CD4-positive, alpha-beta T cell treated with Interleukin-6 for 4 hours (primary cell): ENCODE measurements around the gene ARID4A.
A peak's percentile ranks its signal among the peaks of the same experiment; 100 is the strongest.
"Not testable (repeated sequence)": the region's sequence is repeated elsewhere in the genome, so short reads cannot be mapped to it uniquely, and the experiment has no call there.

Source experiments
- DNase-seq: peaks from one replicate; pipeline ENCODE4 v3.0.0-alpha.2; 2020; ENCODE audit warnings: mixed read lengths

Gene ARID4A

DNA sequence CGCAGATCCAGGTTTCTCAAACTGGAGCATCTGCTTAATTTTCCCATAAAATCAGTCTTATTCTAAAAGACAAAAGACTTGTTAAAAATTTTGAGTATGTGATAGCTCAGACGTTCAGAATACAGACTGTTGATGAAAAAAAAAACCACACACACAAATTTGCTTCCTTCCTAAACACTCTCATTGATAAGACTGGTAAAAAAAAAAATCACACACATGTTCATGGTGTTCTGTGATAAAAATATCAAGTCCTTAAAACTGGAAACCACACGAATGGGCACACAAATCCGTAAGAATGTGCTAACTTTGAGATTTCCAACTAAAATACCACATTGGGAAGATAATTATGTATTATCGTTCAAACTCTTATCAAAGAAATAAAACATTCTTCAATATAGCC is 6.7 kb upstream of the ARID4A start:
- no peak for DNase-seq

GRCh38 chr14:58292187-58292586 is 6.2 kb upstream of the ARID4A start:
- no peak for DNase-seq

DNA sequence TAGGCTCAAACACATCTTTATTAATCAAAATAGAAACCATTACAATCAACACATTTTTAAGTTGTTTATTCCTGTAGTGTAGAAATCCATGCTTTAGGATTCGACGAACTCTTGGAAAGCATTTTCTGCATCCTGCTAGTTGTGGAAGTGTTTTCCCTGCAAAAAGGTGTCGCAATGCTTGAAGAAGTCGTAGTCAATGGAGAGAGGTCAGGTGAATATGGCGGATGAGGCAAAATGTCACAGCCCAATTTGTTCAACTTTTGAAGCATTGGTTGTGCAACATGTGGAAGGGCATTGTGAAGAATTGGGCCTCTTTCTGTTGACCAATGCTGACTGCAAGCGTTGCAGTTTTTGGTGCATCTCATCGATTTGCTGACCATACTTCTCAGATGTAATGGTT is 4.2 kb upstream of the ARID4A start:
- no peak for DNase-seq

GRCh38 chr14:58296726-58297125 is 1.6 kb upstream of the ARID4A start:
- DNase-seq = no peak

DNA sequence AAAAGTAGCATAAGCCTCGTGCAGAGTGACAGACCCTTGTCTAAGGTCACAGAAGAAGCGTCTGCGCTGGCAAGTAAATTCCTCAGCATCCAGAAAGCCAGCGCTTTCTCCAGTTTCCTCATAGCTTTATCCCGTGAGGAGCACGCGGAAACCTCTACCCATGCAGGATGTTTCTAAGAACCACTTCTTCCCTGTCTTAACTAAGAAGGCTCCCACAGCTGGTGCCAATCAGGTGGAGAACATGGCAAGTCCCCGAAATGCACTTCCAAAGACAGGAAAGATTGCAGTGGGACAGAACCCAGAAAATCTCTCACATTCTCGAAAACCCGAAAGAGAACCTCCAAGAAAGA is 968 bp upstream of the ARID4A start:
- no peak for DNase-seq

GRCh38 chr14:58297762-58298476 is 436 bp upstream of the ARID4A start:
- DNase-seq = peak; percentile 98

DNA sequence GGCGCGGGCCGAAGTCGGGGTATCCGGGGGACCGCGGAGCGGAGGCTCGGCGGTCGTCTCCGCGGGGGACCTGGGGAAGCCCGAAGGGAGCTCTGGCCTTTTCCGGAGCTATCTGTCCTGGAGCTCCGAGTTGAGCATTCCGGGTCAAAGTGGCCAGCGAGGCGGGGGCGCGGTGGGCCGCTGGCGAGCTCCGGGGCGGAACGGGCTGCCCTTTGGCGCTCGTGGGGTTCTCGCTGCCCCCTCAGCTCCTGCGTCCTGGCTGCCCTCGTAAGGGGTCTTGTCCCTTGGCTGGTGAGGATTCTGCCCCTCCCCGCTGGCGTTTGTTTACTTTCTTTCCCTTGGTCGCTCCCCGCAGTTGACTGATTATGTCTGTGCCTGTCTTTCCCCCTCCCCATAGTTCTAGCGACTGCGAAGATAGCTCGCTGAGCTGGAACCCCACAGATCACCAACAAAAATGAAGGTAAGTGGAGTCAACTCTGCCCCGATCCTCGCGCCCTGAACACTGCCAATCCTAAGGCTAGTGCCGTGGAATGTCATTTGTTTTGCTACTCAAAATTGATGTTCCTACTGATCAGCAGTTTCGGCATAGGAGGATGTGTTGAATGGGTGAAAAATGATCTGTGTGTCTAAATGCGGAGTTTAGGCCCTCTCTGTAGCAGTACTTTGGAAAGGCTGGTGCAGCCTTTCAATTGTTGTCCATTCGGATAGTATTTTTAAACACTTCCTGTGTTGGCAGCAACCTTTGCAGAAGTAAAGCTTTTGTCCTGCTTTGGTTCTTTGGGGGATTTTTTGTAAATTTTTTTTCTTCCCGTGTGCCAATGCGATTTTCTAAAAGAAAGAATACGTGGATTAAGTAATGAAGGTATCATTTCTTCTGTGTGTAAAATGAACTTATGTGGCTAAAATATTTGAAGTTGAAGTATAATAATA is 1.3 kb downstream of the ARID4A start:
- peak; percentile 15 for DNase-seq

- DNase-seq = no peak
Observed at GRCh38 chr14:58301416-58301815, 3.1 kb downstream of the ARID4A start.

GRCh38 chr14:58305730-58306129 is 7.4 kb downstream of the ARID4A start:
- no peak for DNase-seq

- no peak for DNase-seq
Observed at GRCh38 chr14:58307597-58308316, 9.4 kb downstream of the ARID4A start.

DNA sequence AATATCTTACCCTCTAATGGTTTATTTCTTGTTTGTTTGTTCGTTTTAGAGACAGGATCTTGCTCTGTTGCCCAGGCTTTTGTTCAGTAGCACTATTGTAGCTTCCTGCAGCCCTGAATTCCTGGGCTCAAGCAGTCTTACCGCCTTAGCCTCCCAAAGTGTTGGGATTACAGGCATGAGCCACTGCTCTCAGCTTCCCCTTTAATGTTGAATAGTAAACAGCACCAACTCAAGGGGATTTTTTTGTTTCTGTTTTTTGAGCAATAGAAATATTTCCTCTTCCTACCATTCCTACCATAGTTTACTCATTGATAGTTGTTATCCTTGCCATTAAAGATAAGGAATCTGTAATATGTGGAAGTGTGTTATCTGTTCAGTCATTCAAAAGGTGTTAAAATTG is 10.7 kb downstream of the ARID4A start:
- no peak for DNase-seq

GRCh38 chr14:58313699-58314098 is 15.3 kb downstream of the ARID4A start:
- no peak for DNase-seq

DNA sequence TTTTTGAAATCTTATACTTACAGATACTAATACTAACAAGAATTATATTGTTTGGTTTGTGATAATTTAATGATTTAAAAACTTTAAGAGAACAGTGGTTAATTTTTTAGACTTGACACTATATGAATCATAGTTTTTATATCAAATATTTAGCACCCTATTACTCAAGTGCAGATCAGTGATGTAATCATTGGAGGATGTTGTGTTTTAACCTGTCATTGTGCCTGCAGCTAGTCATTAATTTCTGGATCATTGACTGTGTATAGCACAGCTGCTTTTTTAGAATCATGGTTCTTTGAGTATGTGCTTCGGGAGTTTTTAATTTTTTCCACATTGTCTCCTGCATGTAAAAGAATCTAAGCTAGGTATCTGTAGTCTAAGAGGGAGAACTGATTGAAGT is 17.3 kb downstream of the ARID4A start:
- DNase-seq = no peak

DNA sequence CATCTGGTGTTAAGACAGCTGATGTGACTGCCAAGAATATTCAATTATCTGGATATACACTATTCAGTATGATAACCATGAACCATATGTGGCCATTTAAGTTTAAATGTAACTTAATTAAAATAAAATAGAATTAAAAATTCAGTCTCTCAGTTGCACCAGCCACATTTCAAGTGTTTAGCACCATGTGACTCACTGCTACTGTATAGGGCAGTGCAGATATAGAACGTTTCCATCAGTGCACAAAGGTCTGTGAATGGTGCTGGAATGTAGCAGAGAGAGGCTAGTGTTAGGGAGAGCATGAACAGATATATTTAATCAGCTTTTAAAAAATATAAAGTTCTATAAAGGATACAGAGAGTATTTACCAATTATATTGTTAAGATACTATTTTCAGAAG is 28.7 kb downstream of the ARID4A start:
- DNase-seq = no peak

GRCh38 chr14:58331111-58331510 is 32.8 kb downstream of the ARID4A start:
- DNase-seq = peak; percentile 96

- no peak for DNase-seq
Observed at GRCh38 chr14:58332561-58332960, 34.2 kb downstream of the ARID4A start.

- DNase-seq = not testable (repeated sequence)
Observed at GRCh38 chr14:58339666-58340065, 41.3 kb downstream of the ARID4A start.

GRCh38 chr14:58341152-58341748 is 42.9 kb downstream of the ARID4A start:
- DNase-seq = no peak

GRCh38 chr14:58343535-58343934 is 45.2 kb downstream of the ARID4A start:
- not testable (repeated sequence) for DNase-seq

GRCh38 chr14:58353516-58354299 is 55.4 kb downstream of the ARID4A start:
- no peak for DNase-seq

DNA sequence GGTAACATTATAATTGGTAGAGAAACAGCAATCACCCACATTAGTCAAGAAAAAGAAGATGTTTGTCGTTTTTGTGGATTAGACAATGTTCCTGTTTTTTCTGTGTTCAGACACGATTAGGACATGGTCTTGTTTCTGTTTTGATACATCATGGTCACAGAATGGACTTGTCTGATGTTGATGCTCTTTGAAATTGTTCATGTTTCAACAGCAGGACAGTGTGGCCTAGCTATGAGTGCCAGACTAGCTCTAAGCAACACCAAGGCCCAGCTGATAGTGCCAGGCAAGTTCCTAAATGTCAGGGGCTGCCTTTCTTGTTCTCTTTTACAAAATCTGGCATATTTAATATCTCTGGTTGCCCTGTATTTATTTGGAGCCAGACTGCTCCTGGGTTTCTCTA is 56.5 kb downstream of the ARID4A start:
- DNase-seq = no peak

DNA sequence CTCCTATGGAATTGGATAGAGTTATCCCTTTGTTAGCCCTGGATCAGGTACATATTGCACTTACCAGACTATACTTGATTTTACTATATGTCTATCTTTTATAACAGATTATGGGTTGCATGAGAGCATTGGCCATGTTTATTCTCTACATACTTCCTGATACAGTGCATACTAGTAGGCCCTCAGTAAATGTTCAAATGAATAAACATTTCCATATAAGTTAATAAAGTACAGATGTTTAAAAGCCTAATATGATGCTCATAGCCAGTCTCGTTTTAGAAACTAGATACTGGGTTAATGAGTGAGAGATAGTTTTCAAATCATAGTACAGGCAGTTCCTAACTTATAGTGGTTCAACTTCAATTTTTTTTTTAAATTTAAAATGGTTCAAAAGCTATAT is 57.9 kb downstream of the ARID4A start:
- no peak for DNase-seq
